Smooth muscle cell (in vitro differentiated cells): ENCODE results near the gene RERGL. TPM values are rescaled to one million over a fixed set of nuclear protein-coding genes. Genes with fewer than 3 reads are reported as not detected.

Experiments
- DNase-seq: peaks from one replicate; lab custom pipeline; 2025; ENCODE audit not compliant: unreplicated experiment; lab: John Stamatoyannopoulos, UW
- H2AFZ ChIP-seq: fragments of 200-600 bp; sonication (generic); 2 replicates; pipeline ENCODE4 v1.6.0; 2016; ENCODE audit warnings: antibody characterized with exemption, low read depth, mild to moderate bottlenecking
- H3F3A ChIP-seq: fragments of 200-600 bp; sonication (generic); 2 replicates; pipeline ENCODE4 v1.6.0; 2017; ENCODE audit warnings: antibody characterized with exemption, low read depth
- H3K27ac ChIP-seq: fragments of 200-600 bp; sonication (generic); 2 replicates; pipeline ENCODE4 v1.5.1; 2016; ENCODE audit warnings: low read depth, mild to moderate bottlenecking
- H3K27me3 ChIP-seq: fragments of 200-600 bp; sonication (generic); 2 replicates; pipeline ENCODE4 v1.6.1; 2016; ENCODE audit warnings: low read depth, mild to moderate bottlenecking
- H3K36me3 ChIP-seq: fragments of 200-600 bp; sonication (generic); 2 replicates; pipeline ENCODE4 v1.5.1; 2016; ENCODE audit warnings: low read depth
- H3K4me1 ChIP-seq: fragments of 200-600 bp; sonication (generic); 2 replicates; pipeline ENCODE4 v1.5.1; 2016; ENCODE audit warnings: low read depth
- H3K4me2 ChIP-seq: fragments of 200-600 bp; sonication (generic); 2 replicates; pipeline ENCODE4 v1.6.0; 2016; ENCODE audit warnings: mild to moderate bottlenecking
- H3K4me3 ChIP-seq: fragments of 200-600 bp; sonication (generic); 2 replicates; pipeline ENCODE4 v1.5.1; 2016; ENCODE audit warnings: mild to moderate bottlenecking
- H3K79me2 ChIP-seq: fragments of 200-600 bp; sonication (generic); 2 replicates; pipeline ENCODE4 v1.6.0; 2016; ENCODE audit warnings: low read depth, mild to moderate bottlenecking
- H3K9ac ChIP-seq: fragments of 200-600 bp; sonication (generic); 2 replicates; pipeline ENCODE4 v1.6.0; 2016; ENCODE audit warnings: low read depth
- H3K9me3 ChIP-seq: fragments of 200-600 bp; sonication (generic); replicated peaks from 2 replicates; pipeline ENCODE4 v1.5.1; 2016; ENCODE audit warnings: low read depth
- H4K20me1 ChIP-seq: fragments of 200-600 bp; sonication (generic); 2 replicates; pipeline ENCODE4 v1.6.0; 2016; ENCODE audit warnings: low read depth
- CTCF ChIP-seq: fragments of 200-600 bp; sonication (generic); IDR thresholded peaks from 2 replicates; pipeline ENCODE4 v1.5.1; 2017; ENCODE audit warnings: borderline replicate concordance, mild to moderate bottlenecking, antibody characterized with exemption; ENCODE audit not compliant: insufficient read depth, poor library complexity, severe bottlenecking
- WGBS: methylation state at CpG from one replicate; pipeline ENCODE4 v1.1.7; 2016; ENCODE audit warnings: low lambda C conversion rate; 5-methylcytosine and 5-hydroxymethylcytosine counted together
- polyA plus RNA-seq: library from polyadenylated mRNA; unstranded; fragments of >200 nt; fragmentation: Nextera tagmentation; extraction: Ambion mirVana; gene quantifications from 2 replicates; pipeline ENCODE4 v1.2.1, GENCODE V29; 2016
- total RNA-seq: library from RNA; depleted of rRNA; stranded (reverse); fragments of >200 nt; gene quantifications from 2 replicates; pipeline ENCODE4 v1.2.3, GENCODE V29; 2014

Gene RERGL
- total and polyA plus RNA-seq, 2 experiments from 2014 or later, result not detected

DNA sequence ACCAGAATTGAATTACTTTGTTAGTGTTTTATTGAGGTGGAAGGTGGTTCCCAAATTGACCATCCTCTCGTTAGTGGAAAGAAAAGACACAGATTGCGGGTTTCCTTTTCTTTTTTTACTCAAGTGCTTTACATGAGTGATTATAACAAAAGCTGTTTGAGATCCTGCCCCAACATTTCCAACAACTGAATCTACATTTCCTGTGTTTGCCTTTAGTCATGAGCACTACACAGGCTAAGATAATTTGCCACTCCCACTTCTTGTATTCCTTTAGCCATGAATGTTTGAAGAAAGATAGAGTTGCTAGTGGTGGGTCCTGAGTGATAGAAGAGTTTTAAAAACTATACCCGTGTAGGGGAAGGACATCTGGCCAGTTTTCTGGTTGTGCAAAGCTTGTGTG is 16.0 kb downstream of the RERGL start:
- Histone ChIP-seq H3K4me2 (no peak overlapping the region), H3K36me3 (no peaks in the 10 kb centered on the region), H4K20me1 (no peaks in the 10 kb centered on the region), H3K4me3 (no peak overlapping the region), H3K4me1 (no peaks in the 10 kb centered on the region), H2AFZ (no peak overlapping the region), H3K27ac (no peak overlapping the region), H3K9ac (no peak overlapping the region), H3K9me3 (no peaks in the 10 kb centered on the region), H3K79me2 (no peaks in the 10 kb centered on the region), H3F3A (no peaks in the 10 kb centered on the region), H3K27me3 (no peaks in the 10 kb centered on the region)
- 78% methylated on average over 3 of the region's 3 CpGs for WGBS
- DNase-seq, result no peak
- no peak for TF ChIP-seq CTCF

GRCh38 chr12:18072723-18073122 is 17.3 kb downstream of the RERGL start:
- H3K4me2 ChIP-seq, result no peak overlapping the region
- H3K79me2 ChIP-seq, result no peaks in the 10 kb centered on the region
- no peaks in the 10 kb centered on the region for H3K4me1 ChIP-seq
- no peak overlapping the region for H3K4me3 ChIP-seq
- no peaks in the 10 kb centered on the region for H3K27me3 ChIP-seq
- H3K27ac ChIP-seq, result no peak overlapping the region
- H2AFZ ChIP-seq, result no peak overlapping the region
- H3K9ac ChIP-seq, result no peak overlapping the region
- TF ChIP-seq CTCF, result no peak
- no peaks in the 10 kb centered on the region for H3F3A ChIP-seq
- WGBS, result 87% methylated on average over 14 of the region's 14 CpGs
- no peak for DNase-seq
- no peaks in the 10 kb centered on the region for H3K9me3 ChIP-seq
- H3K36me3 ChIP-seq, result no peaks in the 10 kb centered on the region
- H4K20me1 ChIP-seq, result no peaks in the 10 kb centered on the region

DNA sequence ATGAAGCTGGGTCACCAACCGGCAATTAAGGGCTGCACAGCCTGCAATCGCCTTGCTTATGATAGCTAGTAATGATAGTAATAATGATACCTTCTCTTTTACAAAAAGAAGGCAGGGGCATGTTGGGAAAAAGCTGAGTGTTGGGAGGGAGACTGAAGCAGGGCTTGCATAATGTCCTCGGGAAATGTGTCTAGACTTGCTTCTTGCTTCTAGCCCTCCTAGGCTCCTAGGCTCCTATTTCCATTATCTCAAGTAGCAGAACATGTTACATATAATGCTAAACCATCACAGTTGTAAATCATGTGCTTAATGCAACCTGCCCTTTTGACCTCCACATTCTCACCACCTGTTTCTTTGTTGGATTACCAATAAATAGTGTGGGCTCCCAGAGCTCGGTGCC is 18.7 kb downstream of the RERGL start:
- H3K9ac ChIP-seq, result no peak overlapping the region
- no peak overlapping the region for H3K4me3 ChIP-seq
- 83% methylated on average over 4 of the region's 4 CpGs for WGBS
- no peaks in the 10 kb centered on the region for H3F3A ChIP-seq
- H3K79me2 ChIP-seq, result no peaks in the 10 kb centered on the region
- H3K27me3 ChIP-seq, result no peaks in the 10 kb centered on the region
- no peaks in the 10 kb centered on the region for H3K36me3 ChIP-seq
- H2AFZ ChIP-seq, result no peak overlapping the region
- no peak overlapping the region for H3K4me2 ChIP-seq
- no peaks in the 10 kb centered on the region for H4K20me1 ChIP-seq
- no peak for TF ChIP-seq CTCF
- DNase-seq, result no peak
- H3K9me3 ChIP-seq, result no peaks in the 10 kb centered on the region
- H3K27ac ChIP-seq, result no peak overlapping the region
- H3K4me1 ChIP-seq, result no peaks in the 10 kb centered on the region

GRCh38 chr12:18068355-18068754 is 21.6 kb downstream of the RERGL start:
- TF ChIP-seq CTCF, result no peak
- H2AFZ ChIP-seq, result no peak overlapping the region
- H3F3A ChIP-seq, result no peaks in the 10 kb centered on the region
- no peak overlapping the region for H3K27ac ChIP-seq
- H3K9me3 ChIP-seq, result no peaks in the 10 kb centered on the region
- no peaks in the 10 kb centered on the region for H3K27me3 ChIP-seq
- H3K4me1 ChIP-seq, result no peaks in the 10 kb centered on the region
- H3K9ac ChIP-seq, result no peak overlapping the region
- DNase-seq, result no peak
- H3K79me2 ChIP-seq, result no peaks in the 10 kb centered on the region
- no peaks in the 10 kb centered on the region for H3K36me3 ChIP-seq
- 47% methylated on average over 3 of the region's 3 CpGs for WGBS
- H3K4me2 ChIP-seq, result no peak overlapping the region
- no peaks in the 10 kb centered on the region for H4K20me1 ChIP-seq
- H3K4me3 ChIP-seq, result no peak overlapping the region
